SK-N-SH (cell line): ENCODE measurements around the gene PET100. TPM values are rescaled to one million over a fixed set of nuclear protein-coding genes. Genes with fewer than 3 reads are reported as not detected.

ENCODE experiments used
- polyA plus RNA-seq, 3 experiments: library from polyadenylated mRNA; depleted of rRNA; stranded (reverse); fragments of >200 nt; gene quantifications; 2 replicates each; pipeline ENCODE4 v1.2.3, GENCODE V29; 2012
- small RNA-seq, 7 experiments: library from RNA; depleted of rRNA; stranded (forward); fragments of <200 nt; gene quantifications; one replicate each; pipeline ENCODE3, GENCODE V24; 2012

PET100 gene
- polyA plus RNA-seq, 1 of the 3 experiments (the other 2 are of a cell fraction): 48.1 TPM

Small RNA genes within 50 kb of the gene (small RNA-seq; reads per million reads assigned to genes)
- 0 reads per million in 7 experiments for gene MIR6792

Other genes starting within 250 kb of the PET100 start
- gene PEX11G, start 140.8 kb upstream of the PET100 start, polyA plus RNA-seq (2012; rRNA removed): 6.1 and 6.4 TPM in 2 replicates
- 29.7 and 49.3 TPM in 2 replicates for gene ZNF358, start 113.7 kb upstream of the PET100 start, polyA plus RNA-seq (2012; rRNA removed)
- gene MCOLN1, start 107.2 kb upstream of the PET100 start, polyA plus RNA-seq (2012; rRNA removed): 28.4 and 28.9 TPM in 2 replicates
- 40.5 and 90.5 TPM in 2 replicates for gene PNPLA6, start 94.1 kb upstream of the PET100 start, polyA plus RNA-seq (2012; rRNA removed)
- 0.05 and 0.08 TPM in 2 replicates for gene CAMSAP3, start 33.9 kb upstream of the PET100 start, polyA plus RNA-seq (2012; rRNA removed)
- gene XAB2, start 248 bp upstream of the PET100 start, polyA plus RNA-seq (2012; rRNA removed): 36.5 and 43.3 TPM in 2 replicates
- not detected in 2 replicates for gene PCP2, start 3.9 kb downstream of the PET100 start, polyA plus RNA-seq (2012; rRNA removed)
- 1.3 and 4.7 TPM in 2 replicates for gene STXBP2, start 7.3 kb downstream of the PET100 start, polyA plus RNA-seq (2012; rRNA removed)
- not detected in 2 replicates for gene RETN, start 39.3 kb downstream of the PET100 start, polyA plus RNA-seq (2012; rRNA removed)
- not detected in 2 replicates for gene MCEMP1, start 47.3 kb downstream of the PET100 start, polyA plus RNA-seq (2012; rRNA removed)
- gene TRAPPC5, start 51.0 kb downstream of the PET100 start, polyA plus RNA-seq (2012; rRNA removed): 44.1 and 49.4 TPM in 2 replicates
- not detected in 2 replicates for gene FCER2, start 72.3 kb downstream of the PET100 start, polyA plus RNA-seq (2012; rRNA removed)
- gene CLEC4G, start 102.3 kb downstream of the PET100 start, polyA plus RNA-seq (2012; rRNA removed): not detected in 2 replicates
- gene CD209, start 117.7 kb downstream of the PET100 start, polyA plus RNA-seq (2012; rRNA removed): not detected in 2 replicates
- gene CLEC4M, start 133.4 kb downstream of the PET100 start, polyA plus RNA-seq (2012; rRNA removed): not detected in 2 replicates
- 8.5 and 9.7 TPM in 2 replicates for gene EVI5L, start 200.4 kb downstream of the PET100 start, polyA plus RNA-seq (2012; rRNA removed)
- 0.10 and 0.18 TPM in 2 replicates for gene PRR36, start 244.6 kb downstream of the PET100 start, polyA plus RNA-seq (2012; rRNA removed)